ENCODE measurements around the gene ALG14.

Gene ALG14

GRCh38 chr1:94931254-94931841 is 141.4 kb downstream of the ALG14 start:
- peaks cover 18% of the 10 kb centered on the region for H3K4me1 Mint-ChIP-seq
- no peaks in the 10 kb centered on the region for H3K9me3 Mint-ChIP-seq
- no peak overlapping the region for H3K27ac Mint-ChIP-seq
- peaks cover 2% of the 10 kb centered on the region for H3K27me3 Mint-ChIP-seq
- H3K4me3 Mint-ChIP-seq = no peak overlapping the region
- no peaks in the 10 kb centered on the region for H3K36me3 Mint-ChIP-seq

GRCh38 chr1:94929351-94930217 is 143.2 kb downstream of the ALG14 start:
- Mint-ChIP-seq H3K4me3 (no peak overlapping the region), H3K27me3 (peaks cover 13% of the 10 kb centered on the region), H3K4me1 (peaks cover 21% of the 10 kb centered on the region), H3K9me3 (no peaks in the 10 kb centered on the region), H3K27ac (no peak overlapping the region), H3K36me3 (no peaks in the 10 kb centered on the region)

- Mint-ChIP-seq H3K27me3 (peaks cover 17% of the 10 kb centered on the region), H3K36me3 (no peaks in the 10 kb centered on the region), H3K27ac (no peak overlapping the region), H3K4me3 (peak overlapping the region; percentile 89), H3K4me1 (peaks cover 24% of the 10 kb centered on the region), H3K9me3 (no peaks in the 10 kb centered on the region)
Measured at GRCh38 chr1:94928293-94928939, 144.3 kb downstream of the ALG14 start.

- peak overlapping the region; percentile 84 for H3K27ac Mint-ChIP-seq
- H3K4me3 Mint-ChIP-seq = peak overlapping the region; percentile 89
- peaks cover 17% of the 10 kb centered on the region for H3K27me3 Mint-ChIP-seq
- H3K4me1 Mint-ChIP-seq = peaks cover 24% of the 10 kb centered on the region
- H3K9me3 Mint-ChIP-seq = no peaks in the 10 kb centered on the region
- H3K36me3 Mint-ChIP-seq = peaks cover 1% of the 10 kb centered on the region
Measured at GRCh38 chr1:94927405-94928175, 145.2 kb downstream of the ALG14 start.

- no peaks in the 10 kb centered on the region for H3K9me3 Mint-ChIP-seq
- H3K4me1 Mint-ChIP-seq = peaks cover 24% of the 10 kb centered on the region
- peaks cover 1% of the 10 kb centered on the region for H3K36me3 Mint-ChIP-seq
- peak within 1 kb of the TSS; percentile 84 for H3K27ac Mint-ChIP-seq
- H3K27me3 Mint-ChIP-seq = peaks cover 17% of the 10 kb centered on the region
- H3K4me3 Mint-ChIP-seq = peak within 1 kb of the TSS; percentile 89
Measured at GRCh38 chr1:94926915-94927404, 145.8 kb downstream of the ALG14 start, which contains the start of gene CNN3. TSS of gene CNN3 (minus strand) at chr1:94927110. CDS start at chr1:94926894, 216 bp downstream.

GRCh38 chr1:94926126-94926914 is 146.4 kb downstream of the ALG14 start:
- Mint-ChIP-seq H3K4me3 (peak overlapping the region; percentile 89), H3K36me3 (peaks cover 1% of the 10 kb centered on the region), H3K4me1 (peaks cover 24% of the 10 kb centered on the region), H3K9me3 (no peaks in the 10 kb centered on the region), H3K27ac (peak overlapping the region; percentile 68), H3K27me3 (peaks cover 18% of the 10 kb centered on the region)

GRCh38 chr1:94925561-94926125 is 147.1 kb downstream of the ALG14 start:
- Mint-ChIP-seq H3K27me3 (peaks cover 18% of the 10 kb centered on the region), H3K9me3 (no peaks in the 10 kb centered on the region), H3K4me1 (peaks cover 24% of the 10 kb centered on the region), H3K36me3 (peaks cover 1% of the 10 kb centered on the region), H3K4me3 (peak overlapping the region; percentile 89), H3K27ac (peak overlapping the region; percentile 68)

GRCh38 chr1:94925004-94925403 is 147.7 kb downstream of the ALG14 start:
- H3K4me1 Mint-ChIP-seq = peaks cover 24% of the 10 kb centered on the region
- H3K27ac Mint-ChIP-seq = no peak overlapping the region
- H3K27me3 Mint-ChIP-seq = peaks cover 20% of the 10 kb centered on the region
- peak overlapping the region; percentile 57 for H3K4me3 Mint-ChIP-seq
- no peaks in the 10 kb centered on the region for H3K9me3 Mint-ChIP-seq
- H3K36me3 Mint-ChIP-seq = peaks cover 1% of the 10 kb centered on the region
